ENCODE measurements around the gene KRT79.

GRCh38 chr12:52829986-52830770, 3.9 kb downstream of the KRT79 start:
- TF ChIP-seq CTCF (IDR thresholded peaks at IDR 0.05; ENCODE audit: low read length) = no peak
- no peak for TF ChIP-seq EZH2 (IDR thresholded peaks at IDR 0.05; ENCODE audit: borderline replicate concordance, low read length)

Data from OCI-LY1 (cell line).